22Rv1 (cell line): Measurements from ENCODE around the gene ARHGEF10L.

ENCODE experiments used
- CTCF ChIP-seq: fragments of 450-650 bp; IDR thresholded peaks from 2 replicates; pipeline ENCODE4 v1.5.1; 2017; ENCODE audit warnings: mild to moderate bottlenecking
- ZFX ChIP-seq: fragments of 450-650 bp; IDR thresholded peaks from 2 replicates; pipeline ENCODE4 v1.6.1; 2017; ENCODE audit warnings: antibody characterized with exemption, borderline replicate concordance

- TF ChIP-seq CTCF (no peak), ZFX (no peak)
These were observed 97.6 kb downstream of the ARHGEF10L start for GRCh38 chr1:17637055-17637454.
